CD4-positive, alpha-beta memory T cell (primary cell): ENCODE data around the gene UNC13A. TPM values are rescaled to one million over a fixed set of nuclear protein-coding genes. Genes with fewer than 3 reads are reported as not detected.

ENCODE experiments used
- CTCF ChIA-PET: fragments of 350-600 bp; sonication (Branson Sonifier 250); formaldehyde crosslinking; loops from one replicate; lab custom pipeline; 2021; ENCODE audit warnings: inconsistent platforms; ENCODE audit not compliant: partially characterized antibody; lab: Charles Lee
- POLR2A ChIA-PET: fragments of 350-600 bp; sonication (Branson Sonifier 250); formaldehyde crosslinking; loops from one replicate; lab custom pipeline; 2021; ENCODE audit not compliant: partially characterized antibody; lab: Charles Lee
- DNase-seq, 5 donors: peaks; one replicate each; pipeline versions ENCODE4 v3.0.0 to v3.0.0-alpha.2; 2020 to 2022; ENCODE audit warnings: mixed read lengths in 1 of 5
- H3K27ac ChIP-seq: one replicate; pipeline ENCODE4 v1.7.0; 2013; ENCODE audit warnings: low read depth, low read length
- H3K27me3 ChIP-seq: 2 replicates; pipeline ENCODE4 v1.7.0; 2013; ENCODE audit warnings: mild to moderate bottlenecking, low read length, moderate library complexity; ENCODE audit not compliant: insufficient read depth
- H3K36me3 ChIP-seq: 2 replicates; pipeline ENCODE4 v1.7.0; 2013; ENCODE audit warnings: mild to moderate bottlenecking, low read length, moderate library complexity; ENCODE audit not compliant: insufficient read depth
- H3K4me1 ChIP-seq: 2 replicates; pipeline ENCODE4 v1.7.0; 2013; ENCODE audit warnings: mild to moderate bottlenecking, low read length, moderate library complexity; ENCODE audit not compliant: insufficient read depth
- H3K4me3 ChIP-seq, 2 donors: one replicate each; pipeline ENCODE4 v1.7.0; 2013; ENCODE audit warnings: low read length in 2 of 2, mild to moderate bottlenecking in 1 of 2
- H3K9me3 ChIP-seq, 2 donors: one replicate each; pipeline ENCODE4 v1.7.0; 2013; ENCODE audit warnings: low read length in 2 of 2, control low read depth in 1 of 2; ENCODE audit not compliant: control insufficient read depth in 1 of 2
- H3K27ac Mint-ChIP-seq, 7 donors: one replicate each; pipeline ENCODE4 v1.8.0; 2020 to 2021; ENCODE audit warnings: mixed read lengths in 7 of 7, mild to moderate bottlenecking in 6 of 7, inconsistent platforms in 3 of 7, moderate library complexity in 3 of 7
- H3K27me3 Mint-ChIP-seq, 2 donors: one replicate each; pipeline ENCODE4 v1.8.0; 2020 to 2021; ENCODE audit warnings: mixed read lengths in 2 of 2
- H3K36me3 Mint-ChIP-seq, 2 donors: one replicate each; pipeline ENCODE4 v1.8.0; 2020 to 2021; ENCODE audit warnings: mixed read lengths in 2 of 2, inconsistent platforms in 1 of 2, mild to moderate bottlenecking in 1 of 2
- H3K4me1 Mint-ChIP-seq, 4 donors: one replicate each; pipeline ENCODE4 v1.8.0; 2020 to 2021; ENCODE audit warnings: mixed read lengths in 4 of 4, mild to moderate bottlenecking in 1 of 4
- H3K4me3 Mint-ChIP-seq, 8 donors: one replicate each; pipeline ENCODE4 v1.8.0; 2020 to 2021; ENCODE audit warnings: mixed read lengths in 8 of 8, mild to moderate bottlenecking in 7 of 8, moderate library complexity in 6 of 8, inconsistent platforms in 3 of 8
- H3K9me3 Mint-ChIP-seq, 8 donors: one replicate each; pipeline ENCODE4 v1.8.0; 2020 to 2021; ENCODE audit warnings: mixed read lengths in 8 of 8, mild to moderate bottlenecking in 5 of 8, inconsistent platforms in 3 of 8, moderate library complexity in 1 of 8
- intact Hi-C: fragments of 100-400 bp; cut with micrococcal nuclease; formaldehyde crosslinking; loops from one replicate; pipeline ENCODE4 v1.15.1; 2023
- polyA plus RNA-seq, 2 donors: library from polyadenylated mRNA; unstranded; fragments of 300-500 nt; fragmentation: Illumina TruSeq; gene quantifications; one replicate each; pipeline ENCODE4 v1.2.3, GENCODE V29; 2021
- total RNA-seq, 2 experiments: library from RNA; stranded (reverse); gene quantifications; one replicate each; pipeline ENCODE4 v1.2.3, GENCODE V29; 2021

The UNC13A gene
- under 1 TPM; 0.06 to 0.09 TPM for total RNA-seq
- polyA plus RNA-seq = not detected

GRCh38 chr19:17687857-17688784 lies at the start of gene UNC13A:
UNC13A (minus strand) TSS chr19:17688354; CDS start chr19:17688199, 155 bp downstream.
- Histone ChIP-seq H3K27me3 (peaks cover 14% of the 10 kb centered on the region), H3K36me3 (no peaks in the 10 kb centered on the region), H3K4me1 (peaks cover 17% of the 10 kb centered on the region), H3K27ac (no peak within 1 kb of the TSS), H3K9me3 (no peaks in the 10 kb centered on the region), H3K4me3 (no peak within 1 kb of the TSS)
- Mint-ChIP-seq H3K4me1 (peaks cover 7 to 22% (median 15%) of the 10 kb centered on the region in 4 donors), H3K27me3 (peaks cover 42 to 54% of the 10 kb centered on the region in 2 donors), H3K9me3 (peaks cover 0 to 6% (median 1%) of the 10 kb centered on the region in 8 donors), H3K27ac (peak within 1 kb of the TSS in 2 of 7 donors; percentile 22 to 59), H3K36me3 (peaks cover 0 to 4% of the 10 kb centered on the region in 2 donors), H3K4me3 (peak within 1 kb of the TSS; percentile 40 to 82 (median 68))
- DNase-seq = peak; percentile 40 to 52 (median 45)
- POLR2A ChIA-PET = no interaction called here
- CTCF ChIA-PET = no interaction called here
- intact Hi-C loops = no loop called here

- peaks cover 28% of the 10 kb centered on the region for H3K36me3 ChIP-seq
- CTCF ChIA-PET = interaction anchor here (1.2 kb wide), 1 partner anchor 24 kb away, joined by 5 read pairs; no protein-coding TSS in a partner anchor
Observed at GRCh38 chr19:17737690-17738153, 49.6 kb upstream of the UNC13A start.

GRCh38 chr19:17735410-17735809 lies 47.3 kb upstream of the UNC13A start:
- Histone ChIP-seq H3K27me3 (no peaks in the 10 kb centered on the region), H3K4me1 (peaks cover 9% of the 10 kb centered on the region), H3K36me3 (peaks cover 38% of the 10 kb centered on the region), H3K4me3 (no peak overlapping the region), H3K27ac (no peak overlapping the region), H3K9me3 (no peaks in the 10 kb centered on the region)
- H3K36me3 Mint-ChIP-seq = peaks cover 36 to 47% of the 10 kb centered on the region in 2 donors
- H3K27ac Mint-ChIP-seq = no peak overlapping the region
- H3K9me3 Mint-ChIP-seq = no peaks in the 10 kb centered on the region
- POLR2A ChIA-PET = no interaction called here
- H3K4me1 Mint-ChIP-seq = peaks cover 7 to 21% (median 10%) of the 10 kb centered on the region in 4 donors
- intact Hi-C loops = no loop called here
- DNase-seq = no peak
- no peaks in the 10 kb centered on the region for H3K27me3 Mint-ChIP-seq
- CTCF ChIA-PET = interaction anchor here (0.7 kb wide), 1 partner anchor 39 kb away, joined by 3 read pairs; no protein-coding TSS in a partner anchor
- no peak overlapping the region for H3K4me3 Mint-ChIP-seq

More at GRCh38 chr19:17737690-17738153, 49.6 kb upstream of the UNC13A start:
- peaks cover 0 to 3% (median 0%) of the 10 kb centered on the region in 8 donors for H3K9me3 Mint-ChIP-seq
- no peak overlapping the region for H3K27ac Mint-ChIP-seq
- DNase-seq = no peak
- Histone ChIP-seq H3K27me3 (no peaks in the 10 kb centered on the region), H3K4me1 (no peaks in the 10 kb centered on the region), H3K27ac (no peak overlapping the region), H3K4me3 (no peak overlapping the region), H3K9me3 (no peaks in the 10 kb centered on the region)
- H3K4me3 Mint-ChIP-seq = no peak overlapping the region
- intact Hi-C loops = no loop called here
- H3K4me1 Mint-ChIP-seq = peaks cover 0 to 1% (median 0%) of the 10 kb centered on the region in 4 donors
- H3K27me3 Mint-ChIP-seq = no peaks in the 10 kb centered on the region
- H3K36me3 Mint-ChIP-seq = peaks cover 14 to 30% of the 10 kb centered on the region in 2 donors
- POLR2A ChIA-PET = interaction anchor here (1.3 kb wide), 1 partner anchor 19 kb away, joined by 3 read pairs; no protein-coding TSS in a partner anchor

GRCh38 chr19:17734146-17734545 lies 46.0 kb upstream of the UNC13A start:
- Mint-ChIP-seq H3K9me3 (no peaks in the 10 kb centered on the region), H3K27ac (no peak overlapping the region), H3K36me3 (peaks cover 42 to 57% of the 10 kb centered on the region in 2 donors), H3K4me1 (peaks cover 14 to 31% (median 15%) of the 10 kb centered on the region in 4 donors), H3K27me3 (no peaks in the 10 kb centered on the region), H3K4me3 (no peak overlapping the region)
- no peak overlapping the region for H3K27ac ChIP-seq
- peaks cover 41% of the 10 kb centered on the region for H3K36me3 ChIP-seq
- ChIA-PET POLR2A (no interaction called here), CTCF (no interaction called here)
- H3K27me3 ChIP-seq = no peaks in the 10 kb centered on the region
- H3K4me3 ChIP-seq = no peak overlapping the region
- no peaks in the 10 kb centered on the region for H3K9me3 ChIP-seq
- intact Hi-C loops = no loop called here
- DNase-seq = no peak
- H3K4me1 ChIP-seq = peaks cover 14% of the 10 kb centered on the region

GRCh38 chr19:17733127-17733526 lies 45.0 kb upstream of the UNC13A start:
- Histone ChIP-seq H3K27ac (no peak overlapping the region), H3K9me3 (no peaks in the 10 kb centered on the region), H3K4me1 (peaks cover 14% of the 10 kb centered on the region), H3K27me3 (no peaks in the 10 kb centered on the region), H3K36me3 (peaks cover 42% of the 10 kb centered on the region), H3K4me3 (no peak overlapping the region)
- Mint-ChIP-seq H3K36me3 (peaks cover 42 to 63% of the 10 kb centered on the region in 2 donors), H3K27me3 (no peaks in the 10 kb centered on the region), H3K27ac (no peak overlapping the region), H3K9me3 (no peaks in the 10 kb centered on the region), H3K4me1 (peaks cover 14 to 34% (median 15%) of the 10 kb centered on the region in 4 donors), H3K4me3 (no peak overlapping the region)
- intact Hi-C loops = no loop called here
- ChIA-PET POLR2A (no interaction called here), CTCF (no interaction called here)
- no peak for DNase-seq

GRCh38 chr19:17727843-17728242 lies 39.7 kb upstream of the UNC13A start:
- Histone ChIP-seq H3K27me3 (no peaks in the 10 kb centered on the region), H3K4me3 (no peak overlapping the region), H3K36me3 (peaks cover 41% of the 10 kb centered on the region), H3K27ac (no peak overlapping the region), H3K9me3 (no peaks in the 10 kb centered on the region), H3K4me1 (peaks cover 14% of the 10 kb centered on the region)
- no peak for DNase-seq
- ChIA-PET CTCF (no interaction called here), POLR2A (no interaction called here)
- Mint-ChIP-seq H3K4me1 (peaks cover 16 to 52% (median 20%) of the 10 kb centered on the region in 4 donors), H3K4me3 (no peak overlapping the region), H3K27me3 (no peaks in the 10 kb centered on the region), H3K36me3 (peaks cover 37 to 50% of the 10 kb centered on the region in 2 donors), H3K9me3 (peaks cover 0 to 2% (median 0%) of the 10 kb centered on the region in 8 donors), H3K27ac (no peak overlapping the region)
- intact Hi-C loops = no loop called here
